HUES48 (cell line): Measurements from ENCODE around the gene ZNF80.
"Not testable (repeated sequence)": the region's sequence is repeated elsewhere in the genome, so short reads cannot be mapped to it uniquely, and the experiment has no call there.

Source experiments
- H3K27ac ChIP-seq: one replicate; pipeline ENCODE4 v1.7.0; 2013; ENCODE audit warnings: low read depth, low read length, inconsistent platforms
- H3K27me3 ChIP-seq: 2 replicates; pipeline ENCODE4 v1.6.1; 2013; ENCODE audit warnings: mild to moderate bottlenecking, low read length; ENCODE audit not compliant: control insufficient read depth, insufficient read depth
- H3K36me3 ChIP-seq: 2 replicates; pipeline ENCODE4 v1.6.1; 2013; ENCODE audit warnings: low read length; ENCODE audit not compliant: control insufficient read depth, insufficient read depth
- H3K4me1 ChIP-seq: 2 replicates; pipeline ENCODE4 v1.6.1; 2013; ENCODE audit warnings: mild to moderate bottlenecking, low read length; ENCODE audit not compliant: control insufficient read depth, insufficient read depth
- H3K4me3 ChIP-seq: 2 replicates; pipeline ENCODE4 v1.5.1; 2013; ENCODE audit warnings: mild to moderate bottlenecking, low read depth, low read length
- H3K9ac ChIP-seq: 2 replicates; pipeline ENCODE4 v1.6.1; 2013; ENCODE audit warnings: mild to moderate bottlenecking, low read depth, low read length, moderate library complexity
- H3K9me3 ChIP-seq: 2 replicates; pipeline ENCODE4 v1.6.1; 2013; ENCODE audit warnings: low read length; ENCODE audit not compliant: control insufficient read depth, insufficient read depth

ZNF80 gene

GRCh38 chr3:114237478-114237877 is at the start of gene ZNF80:
Gene ZNF80 (minus strand): TSS chr3:114237578. CDS start chr3:114237074, 504 bp downstream.
- not testable (repeated sequence) for H3K4me3 ChIP-seq, H3K9me3 ChIP-seq, H3K9ac ChIP-seq, H3K4me1 ChIP-seq, H3K36me3 ChIP-seq, H3K27ac ChIP-seq, H3K27me3 ChIP-seq

- Histone ChIP-seq H3K4me1 (peaks cover 7% of the 10 kb centered on the region), H3K4me3 (no peak overlapping the region), H3K36me3 (no peaks in the 10 kb centered on the region), H3K27ac (no peak overlapping the region), H3K9ac (no peak overlapping the region), H3K9me3 (no peaks in the 10 kb centered on the region), H3K27me3 (no peaks in the 10 kb centered on the region)
Measured at GRCh38 chr3:114286266-114286665, 48.9 kb upstream of the ZNF80 start.

GRCh38 chr3:114285648-114286230 is 48.4 kb upstream of the ZNF80 start:
- Histone ChIP-seq H3K36me3 (no peaks in the 10 kb centered on the region), H3K27ac (no peak overlapping the region), H3K9ac (no peak overlapping the region), H3K4me1 (0 out of 2 replicates have a peak, but pooled peaks cover 3% of the 10 kb centered on the region), H3K27me3 (no peaks in the 10 kb centered on the region), H3K4me3 (no peak overlapping the region), H3K9me3 (no peaks in the 10 kb centered on the region)

- H3K27ac ChIP-seq: no peak overlapping the region
Measured at GRCh38 chr3:114284644-114285043, 47.3 kb upstream of the ZNF80 start.

GRCh38 chr3:114276856-114277255 is 39.5 kb upstream of the ZNF80 start:
- H3K9me3 ChIP-seq, H3K4me3 ChIP-seq, H3K27me3 ChIP-seq, H3K27ac ChIP-seq, H3K9ac ChIP-seq, H3K36me3 ChIP-seq, H3K4me1 ChIP-seq: not testable (repeated sequence)

More at GRCh38 chr3:114284644-114285043, 47.3 kb upstream of the ZNF80 start:
- H3K9ac ChIP-seq: no peak overlapping the region
- H3K9me3 ChIP-seq: no peaks in the 10 kb centered on the region
- no peaks in the 10 kb centered on the region for H3K36me3 ChIP-seq
- no peaks in the 10 kb centered on the region for H3K4me1 ChIP-seq
- H3K27me3 ChIP-seq: no peaks in the 10 kb centered on the region
- no peak overlapping the region for H3K4me3 ChIP-seq

GRCh38 chr3:114274929-114275328 is 37.6 kb upstream of the ZNF80 start:
- Histone ChIP-seq H3K27me3 (no peaks in the 10 kb centered on the region), H3K36me3 (no peaks in the 10 kb centered on the region), H3K4me3 (no peak overlapping the region), H3K27ac (no peak overlapping the region), H3K9me3 (peaks cover 12% of the 10 kb centered on the region), H3K9ac (no peak overlapping the region), H3K4me1 (no peaks in the 10 kb centered on the region)

GRCh38 chr3:114272271-114272670 is 34.9 kb upstream of the ZNF80 start:
- Histone ChIP-seq H3K9me3 (peaks cover 12% of the 10 kb centered on the region), H3K4me1 (no peaks in the 10 kb centered on the region), H3K27me3 (no peaks in the 10 kb centered on the region), H3K27ac (no peak overlapping the region), H3K9ac (no peak overlapping the region), H3K36me3 (no peaks in the 10 kb centered on the region), H3K4me3 (no peak overlapping the region)

GRCh38 chr3:114270019-114270418 is 32.6 kb upstream of the ZNF80 start:
- Histone ChIP-seq H3K4me1 (no peaks in the 10 kb centered on the region), H3K27ac (no peak overlapping the region), H3K9me3 (peaks cover 3% of the 10 kb centered on the region; the same call in 1 of the 2 replicates), H3K4me3 (no peak overlapping the region), H3K9ac (no peak overlapping the region), H3K36me3 (no peaks in the 10 kb centered on the region), H3K27me3 (no peaks in the 10 kb centered on the region)

- H3K4me1 ChIP-seq: no peaks in the 10 kb centered on the region
- no peak overlapping the region for H3K27ac ChIP-seq
- no peaks in the 10 kb centered on the region for H3K27me3 ChIP-seq
- H3K9ac ChIP-seq: no peak overlapping the region
- peaks cover 16% of the 10 kb centered on the region for H3K9me3 ChIP-seq
- H3K4me3 ChIP-seq: no peak overlapping the region
- H3K36me3 ChIP-seq: no peaks in the 10 kb centered on the region
Measured at GRCh38 chr3:114260152-114260551, 22.8 kb upstream of the ZNF80 start.

GRCh38 chr3:114259566-114259965 is 22.2 kb upstream of the ZNF80 start:
- Histone ChIP-seq H3K9me3 (peaks cover 16% of the 10 kb centered on the region), H3K27ac (no peak overlapping the region), H3K4me1 (no peaks in the 10 kb centered on the region), H3K36me3 (no peaks in the 10 kb centered on the region), H3K4me3 (no peak overlapping the region), H3K27me3 (no peaks in the 10 kb centered on the region), H3K9ac (no peak overlapping the region)

- no peaks in the 10 kb centered on the region for H3K36me3 ChIP-seq
- no peak overlapping the region for H3K9ac ChIP-seq
- H3K9me3 ChIP-seq: no peaks in the 10 kb centered on the region
Measured at GRCh38 chr3:114253505-114253904, 16.1 kb upstream of the ZNF80 start.

More at GRCh38 chr3:114253505-114253904, 16.1 kb upstream of the ZNF80 start:
- Histone ChIP-seq H3K27me3 (no peaks in the 10 kb centered on the region), H3K27ac (no peak overlapping the region), H3K4me1 (no peaks in the 10 kb centered on the region), H3K4me3 (no peak overlapping the region)
